Mucosa of gallbladder (tissue), 1 donor: Measurements from ENCODE around the gene DTNBP1. TPM values are rescaled to one million over a fixed set of nuclear protein-coding genes. Genes with fewer than 3 reads are reported as not detected.

Experiments
- DNase-seq: peaks from one replicate; pipeline ENCODE4 v3.0.0-alpha.2; 2020; ENCODE audit warnings: low spot score
- total RNA-seq: library from RNA; stranded (reverse); gene quantifications from one replicate; pipeline ENCODE4 v1.2.1, GENCODE V29; 2021
- donor health status: DM: no; HTN: no; CAD: no.

DTNBP1 gene
- total RNA-seq, 1 donor from 2014 or later = 30.8 TPM

DNA sequence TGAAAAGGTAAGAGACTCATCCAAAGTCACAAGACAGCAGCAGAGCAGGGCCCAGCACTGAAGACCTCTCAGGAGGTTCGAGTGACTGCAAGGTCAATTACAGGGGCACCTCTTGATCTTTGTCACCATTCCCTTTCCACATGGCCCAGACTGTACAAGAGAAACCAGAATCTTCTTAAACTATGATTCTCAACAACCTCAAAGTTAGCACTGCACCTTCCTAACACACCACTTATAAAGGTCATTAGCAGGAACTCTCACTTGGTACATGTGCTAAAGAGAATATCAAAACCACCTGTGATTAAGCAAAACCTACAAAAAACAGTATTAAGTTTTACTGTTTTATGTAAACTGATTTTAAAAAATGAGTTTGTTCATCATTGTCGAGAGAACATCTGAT, 70.2 kb downstream of the DTNBP1 start:
- DNase-seq = no peak

DNA sequence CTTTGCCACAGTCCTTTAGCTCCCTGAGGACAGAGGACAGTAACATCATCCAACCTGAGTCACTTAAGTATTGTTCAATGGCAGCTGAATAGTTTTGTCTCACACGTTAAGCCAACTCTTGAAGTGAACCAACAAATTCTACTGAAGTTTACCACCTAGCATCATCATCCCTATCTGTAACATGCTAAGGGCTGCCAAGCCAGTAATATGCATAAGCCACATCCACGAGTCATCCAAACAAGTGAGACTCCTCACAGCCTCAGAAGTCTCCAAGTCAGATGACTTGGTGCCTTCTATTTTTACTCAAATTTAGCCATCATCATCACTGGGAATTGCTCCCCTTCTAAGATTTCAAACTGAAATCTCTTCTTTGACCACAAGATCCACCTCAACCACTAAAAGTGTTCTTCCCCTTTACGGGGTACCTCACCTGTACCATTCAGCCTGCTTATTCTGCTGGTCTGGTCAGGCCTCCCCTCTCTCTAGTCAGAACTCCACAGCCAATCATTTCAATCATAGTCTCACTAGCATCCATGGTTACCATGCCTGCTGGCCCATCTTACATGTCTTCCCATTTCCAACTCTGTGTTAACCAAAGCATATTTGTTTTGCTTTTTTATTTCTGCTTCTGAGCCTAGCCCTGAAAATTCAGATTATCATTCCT, 73.7 kb downstream of the DTNBP1 start:
- no peak for DNase-seq

DNA sequence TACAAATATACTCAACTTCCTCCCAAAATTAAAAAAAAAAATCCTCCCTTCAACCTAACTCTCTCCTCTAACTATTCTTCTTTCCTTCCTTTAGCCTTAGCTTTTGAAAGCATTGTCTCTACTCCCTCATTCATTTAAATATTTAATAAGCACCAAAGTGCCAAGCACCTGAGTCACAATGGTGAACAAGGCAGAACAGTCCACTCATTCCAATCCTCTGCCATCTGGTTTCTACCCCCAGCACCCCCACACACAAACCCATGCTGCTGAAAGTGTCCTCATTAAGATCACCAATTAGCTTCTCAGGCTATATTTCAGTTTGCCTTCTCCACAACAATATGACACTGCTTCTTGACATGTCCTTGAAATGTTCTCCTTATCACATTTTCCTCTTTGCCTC, 76.3 kb downstream of the DTNBP1 start:
- DNase-seq = no peak

DNA sequence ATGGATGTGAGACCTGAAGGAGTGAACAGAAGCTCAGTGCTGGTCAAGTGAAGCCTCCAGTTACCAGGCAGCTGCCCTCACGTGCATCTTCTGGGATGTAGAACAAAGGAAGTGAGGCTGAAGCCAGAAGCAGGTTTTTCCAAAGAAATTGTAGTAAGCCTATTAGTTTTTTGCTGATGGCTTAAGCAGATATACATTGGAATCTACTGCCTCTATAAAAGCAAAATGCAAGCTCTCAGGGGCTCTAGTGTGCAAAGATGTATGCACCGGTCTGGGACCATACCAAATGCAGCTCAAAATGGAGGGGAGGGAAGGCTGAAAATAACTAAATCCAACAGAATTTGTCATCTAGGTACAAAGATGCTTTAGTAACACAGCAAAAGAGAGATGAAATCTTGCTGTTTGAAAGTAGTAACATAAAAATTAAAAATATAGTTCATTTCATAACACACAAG, 77.0 kb downstream of the DTNBP1 start:
- no peak for DNase-seq

DNA sequence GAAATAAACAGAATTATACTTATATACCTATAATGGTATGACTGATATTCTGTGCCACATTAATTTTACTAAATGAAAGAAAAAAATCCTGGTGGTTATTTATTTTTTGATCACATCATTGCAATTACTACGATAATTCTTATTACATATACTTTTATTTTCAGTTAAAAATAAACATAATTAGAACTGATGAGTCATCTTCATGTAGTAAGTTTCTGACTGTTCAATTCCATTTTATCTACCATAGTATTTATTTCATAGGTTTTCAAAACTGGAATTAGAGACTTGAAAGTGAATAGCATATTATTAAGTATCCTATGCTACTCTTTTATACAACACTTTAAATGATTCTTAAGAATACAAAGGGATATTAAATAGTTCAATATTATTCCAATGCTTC, 80.3 kb downstream of the DTNBP1 start:
- DNase-seq = no peak

DNA sequence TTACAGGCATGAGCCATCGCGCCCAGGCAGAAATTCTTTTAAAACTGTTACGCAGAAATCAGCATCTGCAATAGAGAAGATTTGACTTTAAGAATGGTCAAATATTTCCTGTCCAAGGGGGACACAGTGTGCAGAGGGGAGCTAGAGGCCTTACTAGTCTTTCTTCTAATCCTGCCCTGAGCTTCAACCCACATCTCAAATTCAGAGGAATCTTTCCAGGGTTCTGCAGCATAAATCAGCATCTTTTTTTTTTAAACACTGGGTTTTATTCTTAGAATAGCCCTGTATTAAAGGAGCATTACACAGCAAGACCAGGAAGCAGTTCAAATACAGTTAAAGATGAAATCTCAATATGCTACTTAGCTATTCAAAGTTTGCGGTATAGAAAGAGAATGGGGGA, 81.1 kb downstream of the DTNBP1 start:
- no peak for DNase-seq

DNA sequence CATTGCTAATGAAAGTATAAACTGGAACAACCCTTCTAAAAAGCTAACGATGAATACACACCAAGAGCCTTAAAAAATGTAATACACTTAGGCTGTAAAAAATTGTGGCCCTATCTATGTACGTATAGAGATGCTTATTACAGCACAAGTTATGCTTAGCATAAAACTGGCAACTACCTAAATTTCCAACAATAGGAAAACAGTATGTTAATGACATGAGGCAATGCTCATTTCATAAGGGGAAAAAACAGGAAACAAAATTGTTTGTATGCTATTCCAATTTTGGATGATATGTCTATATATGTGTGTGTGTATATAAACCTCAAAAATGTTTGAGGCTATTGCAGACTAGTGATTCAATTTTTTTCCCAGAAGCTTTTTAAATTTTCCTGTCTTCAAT, 82.5 kb downstream of the DTNBP1 start:
- no peak for DNase-seq

DNA sequence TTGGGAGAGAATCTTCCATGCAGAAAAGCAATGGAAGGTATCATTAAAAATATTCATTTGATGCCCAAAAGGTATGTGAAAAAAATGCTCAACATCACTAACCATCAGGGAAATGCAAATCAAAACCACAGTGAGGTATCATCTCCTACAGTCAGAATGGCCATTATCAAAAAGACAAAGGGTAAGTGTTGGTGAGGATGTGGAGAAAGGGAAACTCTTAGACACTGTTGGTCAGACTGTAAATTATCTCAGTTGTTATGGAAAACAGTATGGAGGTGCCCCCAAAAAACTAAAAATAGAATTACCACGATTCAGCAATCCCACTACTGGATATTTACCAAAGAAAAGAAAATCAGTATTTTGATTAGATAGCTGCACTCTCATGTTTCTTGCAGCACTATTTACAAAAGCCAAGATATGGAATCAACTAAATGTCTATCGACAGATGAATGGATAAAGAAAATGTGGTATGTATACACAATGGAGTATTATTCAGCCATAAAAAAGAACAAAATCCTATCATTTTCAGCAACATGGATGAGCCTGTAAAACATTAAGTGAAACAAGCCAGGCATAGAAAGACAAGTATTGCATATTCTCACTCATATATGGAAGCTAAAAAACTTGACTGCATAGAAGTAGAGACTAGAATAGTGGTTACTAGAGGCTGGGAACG, 84.0 kb downstream of the DTNBP1 start:
- DNase-seq = no peak

DNA sequence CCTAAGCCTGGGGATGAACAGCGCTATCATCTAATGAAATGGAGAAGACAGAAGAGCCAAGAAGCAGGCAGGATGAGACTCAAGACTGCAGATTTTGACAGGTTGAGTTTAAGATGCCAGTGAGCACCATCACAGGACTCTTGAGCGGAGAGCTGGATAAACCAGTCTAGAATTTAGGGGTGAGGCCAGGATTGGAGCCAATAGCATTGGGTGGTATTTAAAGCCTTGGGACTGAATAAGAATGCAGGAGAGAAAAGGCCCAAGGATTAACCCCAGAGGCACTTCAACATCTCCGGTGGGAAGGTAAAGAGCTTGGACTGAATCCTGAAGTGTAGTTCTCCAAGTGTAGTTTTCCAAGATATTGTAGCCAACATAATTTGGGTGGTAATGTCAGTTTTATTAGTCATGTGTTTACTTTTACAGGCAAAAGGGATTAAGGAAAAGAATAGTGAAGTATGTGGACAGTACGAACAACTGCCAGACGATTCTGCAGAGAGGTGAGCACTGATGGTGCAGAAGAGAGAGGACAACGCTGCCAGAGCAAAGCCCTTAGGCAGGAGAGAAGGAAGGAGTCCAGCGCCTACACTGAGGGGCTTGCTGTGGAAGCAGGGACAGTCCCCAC, 85.2 kb downstream of the DTNBP1 start:
- DNase-seq = no peak

DNA sequence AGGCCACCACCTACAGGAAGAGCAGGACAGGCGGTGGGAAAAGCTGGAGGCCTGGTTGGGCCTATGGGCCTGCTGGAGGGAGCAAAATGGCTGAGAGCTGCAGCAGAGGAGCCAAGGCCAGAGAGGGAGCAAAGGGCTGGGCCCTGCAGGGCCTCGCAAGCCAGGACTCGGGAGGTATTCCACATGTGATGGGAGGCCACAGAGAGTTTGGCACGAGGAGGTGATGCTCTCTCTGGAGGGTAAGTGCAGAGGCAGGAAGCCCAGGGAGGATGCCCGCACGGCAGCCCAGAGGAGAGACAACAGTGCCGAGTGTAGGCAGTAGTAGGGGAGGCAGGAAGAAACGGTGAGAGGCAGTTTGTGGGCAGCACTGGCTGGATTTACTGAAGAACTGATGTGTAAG, 85.7 kb downstream of the DTNBP1 start:
- no peak for DNase-seq

DNA sequence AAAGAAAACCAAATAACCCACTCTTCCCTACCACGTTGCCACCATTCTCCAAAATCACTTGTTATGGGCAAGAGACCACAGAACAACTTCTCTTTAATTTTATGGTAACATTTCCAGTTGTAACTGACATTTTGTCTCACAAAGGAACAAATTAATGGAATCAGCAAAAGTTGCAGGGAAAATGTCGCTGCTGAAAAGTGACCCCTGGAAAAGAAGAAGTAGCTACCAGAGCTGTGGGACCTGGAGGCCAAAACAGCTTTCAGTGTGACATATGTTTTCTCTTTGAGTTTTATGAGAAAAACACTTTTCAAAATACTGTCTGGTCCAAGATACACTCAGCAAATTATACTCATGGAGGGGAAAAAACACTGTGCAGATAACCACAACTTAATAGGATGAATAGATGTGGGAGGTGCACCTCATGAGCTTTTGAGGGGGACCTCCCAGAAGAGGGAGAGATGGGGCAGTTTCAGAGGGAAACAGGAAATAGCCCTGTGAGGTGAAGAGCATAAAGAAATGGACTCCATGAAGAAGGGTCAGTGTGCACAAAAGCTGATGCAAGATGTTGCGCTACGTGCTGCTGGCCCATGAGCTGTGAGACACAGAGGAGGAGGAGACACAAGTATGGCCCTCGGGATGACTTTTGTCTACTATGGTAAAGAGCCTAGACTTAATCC, 87.3 kb downstream of the DTNBP1 start:
- DNase-seq = no peak

DNA sequence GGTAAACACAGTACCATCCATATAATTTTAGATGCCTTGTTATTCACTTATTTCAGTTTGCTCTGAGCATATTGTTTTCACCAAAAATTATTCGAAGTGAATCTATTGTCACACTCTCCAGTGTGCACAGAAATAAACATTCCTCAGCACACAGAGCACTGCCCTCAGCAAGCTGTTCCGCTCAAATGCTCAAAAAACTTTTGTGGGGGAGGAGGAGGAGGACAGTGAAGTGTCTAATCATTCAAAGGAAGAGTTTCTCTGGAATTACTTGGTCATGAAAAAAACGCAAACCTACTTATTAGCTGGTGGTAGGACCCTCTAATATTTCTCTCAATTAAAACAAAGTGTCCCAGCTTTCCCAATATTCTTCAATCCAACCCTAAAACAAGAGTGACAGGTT, 88.3 kb downstream of the DTNBP1 start:
- no peak for DNase-seq

DNA sequence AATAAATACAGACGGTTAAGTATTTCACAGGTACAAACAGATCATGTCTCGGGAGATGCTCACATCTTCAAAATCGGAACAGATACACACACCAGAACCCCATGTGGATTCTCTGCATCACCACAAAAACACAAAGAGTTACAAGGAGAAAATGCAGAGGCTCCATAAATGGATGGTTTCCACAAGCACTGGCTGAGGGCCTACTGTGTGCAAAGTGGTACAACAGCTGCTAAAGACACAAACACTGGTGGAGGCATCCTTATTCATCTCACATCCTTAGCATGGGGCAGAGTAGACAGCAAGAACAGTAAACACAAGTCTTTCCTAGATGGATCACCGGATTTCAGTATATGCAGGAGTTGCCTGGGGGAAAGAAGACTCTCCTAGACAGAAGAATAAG, 88.8 kb downstream of the DTNBP1 start:
- no peak for DNase-seq

DNA sequence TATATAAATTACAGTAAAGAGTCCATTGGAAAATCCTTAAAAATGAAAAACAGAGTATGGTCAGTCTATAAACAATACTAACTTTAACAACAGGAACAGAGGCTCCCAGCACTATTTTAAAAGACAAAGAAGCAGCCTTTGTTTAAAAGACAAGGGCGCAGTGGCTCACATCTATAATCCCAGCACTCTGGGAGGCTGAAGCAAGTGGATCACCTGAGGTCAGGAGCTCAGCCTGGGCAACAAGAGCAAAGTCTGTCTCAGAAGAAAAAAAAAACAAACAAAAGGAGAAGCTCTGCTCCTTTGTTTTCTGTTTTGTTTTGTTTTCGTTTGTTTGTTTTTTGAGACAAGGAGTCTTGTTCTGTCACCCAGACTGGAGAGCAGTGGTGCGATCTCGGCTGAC, 89.4 kb downstream of the DTNBP1 start:
- DNase-seq = no peak

DNA sequence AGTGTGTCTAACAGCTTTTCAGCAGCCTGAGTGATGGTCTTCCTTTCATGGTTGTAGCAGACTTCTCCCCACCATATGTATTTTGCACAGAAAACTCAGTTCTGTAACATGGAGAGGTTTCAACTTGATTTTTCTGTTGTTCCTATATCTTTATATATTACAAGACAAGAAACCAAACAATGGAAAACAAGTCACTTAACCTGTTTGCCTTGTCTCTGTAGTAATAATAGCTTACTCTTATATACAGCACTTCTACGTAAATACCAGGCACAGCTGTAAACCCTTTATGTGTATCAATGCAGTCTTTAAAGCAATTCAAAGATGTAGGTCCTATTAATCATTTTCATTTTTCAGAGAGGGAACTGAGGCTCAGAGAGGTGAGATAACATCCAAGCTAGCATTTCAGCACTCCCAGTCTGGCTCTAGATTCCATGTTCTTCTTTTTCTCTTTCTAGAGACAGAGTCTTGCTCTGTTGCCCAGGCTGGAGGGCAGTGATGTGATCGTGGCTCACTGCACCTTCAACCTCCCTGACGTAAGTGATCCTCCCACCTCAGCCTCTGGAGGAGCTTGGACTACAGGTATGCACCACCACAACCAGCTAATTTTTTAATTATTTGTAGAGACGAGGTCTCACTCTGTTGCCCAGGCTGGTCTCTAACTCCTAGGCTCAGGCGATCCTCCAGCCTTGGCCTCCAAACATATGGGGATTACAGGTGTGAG, 90.4 kb downstream of the DTNBP1 start:
- no peak for DNase-seq

DNA sequence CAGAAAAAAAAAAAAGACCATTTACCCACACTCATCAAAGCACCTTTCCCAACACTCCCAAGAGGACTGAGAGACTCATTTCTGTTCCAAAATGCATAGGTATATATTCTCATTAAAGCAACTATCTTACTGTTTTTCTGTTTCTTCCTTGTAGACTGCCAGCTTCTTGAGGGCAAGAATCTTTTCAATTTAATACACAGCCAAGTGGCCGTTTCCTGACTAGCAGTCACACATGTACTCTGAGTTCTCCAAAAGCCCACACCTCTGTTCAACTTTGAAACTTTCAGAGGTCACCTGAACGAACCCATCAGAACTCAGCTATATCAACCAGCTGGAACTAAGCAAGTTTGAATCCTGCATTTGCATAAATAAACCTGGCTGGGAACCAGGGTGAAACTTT, 92.7 kb downstream of the DTNBP1 start:
- no peak for DNase-seq

DNA sequence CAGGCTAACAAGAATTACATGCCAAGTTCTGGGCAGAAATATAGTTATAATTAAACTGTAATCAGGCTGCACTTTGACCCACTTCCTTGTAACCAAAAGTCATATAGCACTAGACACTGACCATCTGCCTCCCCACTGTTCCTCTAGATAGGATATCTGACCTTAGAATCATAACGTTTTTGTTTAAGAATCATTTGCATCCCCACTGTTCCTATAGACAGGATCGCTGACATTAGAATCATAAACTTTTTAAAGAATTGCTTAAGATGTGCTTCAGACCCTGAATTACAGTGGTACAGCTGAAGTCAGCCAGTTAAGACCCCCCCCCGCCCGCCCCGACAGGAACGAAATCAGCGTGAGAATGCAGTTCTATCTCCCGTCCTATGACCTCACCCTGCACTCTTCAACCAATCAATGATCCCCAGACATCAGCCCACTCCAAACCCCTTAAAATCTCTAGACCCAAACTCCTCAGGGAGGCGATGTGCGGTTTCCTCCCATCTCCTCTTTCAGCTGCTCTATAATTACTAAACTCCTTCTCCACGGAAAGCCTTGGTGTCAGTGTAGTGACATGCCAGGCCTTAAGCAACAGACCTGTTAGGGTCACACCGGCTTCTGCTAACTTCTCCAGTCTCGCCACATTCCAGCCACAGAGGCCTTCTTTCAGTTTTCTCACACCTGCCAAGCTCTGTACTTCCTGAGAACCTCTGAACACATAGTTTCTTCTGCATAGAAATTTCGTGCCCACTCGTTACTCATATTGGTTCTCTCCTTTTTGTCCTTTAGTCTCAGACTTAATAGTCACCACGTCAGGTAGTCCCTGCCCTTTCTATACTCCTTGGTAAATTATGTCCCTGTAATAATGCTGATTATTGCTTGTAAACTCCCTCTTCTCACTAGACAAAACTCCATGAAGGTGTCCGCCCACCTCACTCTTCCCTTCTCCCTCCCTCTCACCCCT, 93.5 kb downstream of the DTNBP1 start:
- DNase-seq = no peak

DNA sequence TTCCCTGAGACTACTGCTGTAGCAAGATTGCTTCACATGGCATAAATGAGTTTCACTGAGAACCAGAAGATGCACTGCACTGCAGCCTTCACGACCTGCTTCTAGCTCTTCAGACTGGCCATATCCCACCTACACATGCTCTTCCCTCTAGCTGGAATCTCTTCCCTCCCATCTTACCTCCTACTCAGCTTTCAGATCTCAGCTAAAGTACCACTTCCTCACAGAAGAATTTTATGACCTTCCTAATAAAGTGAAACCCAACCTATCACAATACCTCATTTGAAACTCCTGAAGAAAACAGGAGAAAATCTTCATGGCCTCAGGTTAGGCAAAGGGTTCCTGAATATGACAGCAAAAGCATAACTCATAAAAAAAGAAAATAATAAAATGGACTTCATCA, 99.9 kb downstream of the DTNBP1 start:
- no peak for DNase-seq

DNA sequence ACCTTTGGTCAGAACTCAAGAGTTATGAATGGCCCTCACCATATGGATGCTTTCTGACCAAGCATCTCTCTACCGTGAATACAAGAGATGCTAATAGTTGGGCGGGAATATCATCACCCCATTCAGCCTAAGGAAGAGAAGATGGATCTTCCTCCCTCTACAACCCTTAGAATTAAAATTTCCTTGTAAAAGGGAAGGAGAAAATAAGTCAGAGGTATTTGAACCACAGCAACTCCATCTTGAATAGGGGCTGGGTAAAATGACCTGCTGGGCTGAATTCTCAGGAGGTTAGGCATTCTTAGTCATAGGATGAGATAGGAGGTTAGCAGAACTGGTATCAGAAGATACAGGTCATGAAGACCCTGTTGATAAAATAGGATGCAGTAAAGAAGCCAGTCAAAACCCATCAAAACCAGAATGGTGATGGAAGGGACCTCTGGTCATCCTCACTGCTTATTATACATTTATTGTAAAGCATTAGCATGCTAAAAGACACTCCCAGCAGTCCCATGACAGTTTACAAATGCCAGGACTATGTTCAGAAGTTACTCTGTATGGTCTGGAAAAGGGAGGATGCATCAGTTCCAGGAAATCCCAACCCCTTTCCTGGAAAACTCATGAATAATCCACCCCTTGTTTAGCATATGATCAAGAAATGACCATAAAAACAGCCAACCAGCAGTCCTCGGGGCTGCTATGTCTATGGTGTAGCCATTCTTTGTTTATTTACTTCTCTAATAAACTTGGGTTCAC, 101.2 kb downstream of the DTNBP1 start:
- DNase-seq = no peak

DNA sequence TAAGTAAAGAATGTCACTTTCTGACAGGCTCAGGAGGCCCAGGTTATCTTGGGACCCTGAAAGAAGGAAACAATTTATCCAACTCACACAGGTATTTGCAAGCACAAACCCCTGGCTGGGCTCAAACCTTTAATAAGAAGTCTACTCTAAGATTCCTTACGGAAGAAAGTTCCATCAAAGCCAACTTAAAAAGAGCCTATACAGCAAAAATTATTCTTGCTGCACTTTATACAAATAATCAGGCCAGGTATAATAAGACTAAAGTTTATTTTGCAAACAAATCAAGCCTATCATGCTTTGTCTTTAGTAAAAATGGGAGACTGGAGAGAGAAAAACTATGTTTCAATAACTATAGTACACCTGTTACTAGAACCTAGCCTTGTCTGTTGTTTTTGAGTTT, 102.1 kb downstream of the DTNBP1 start:
- no peak for DNase-seq
